ENCODE measurements around the gene GNMT. TPM values are rescaled to one million over a fixed set of nuclear protein-coding genes. Genes with fewer than 3 reads are reported as not detected.

GNMT gene
- total and polyA plus RNA-seq, 4 donors = 1.0 to 4.5 (median 2.2) TPM

DNA sequence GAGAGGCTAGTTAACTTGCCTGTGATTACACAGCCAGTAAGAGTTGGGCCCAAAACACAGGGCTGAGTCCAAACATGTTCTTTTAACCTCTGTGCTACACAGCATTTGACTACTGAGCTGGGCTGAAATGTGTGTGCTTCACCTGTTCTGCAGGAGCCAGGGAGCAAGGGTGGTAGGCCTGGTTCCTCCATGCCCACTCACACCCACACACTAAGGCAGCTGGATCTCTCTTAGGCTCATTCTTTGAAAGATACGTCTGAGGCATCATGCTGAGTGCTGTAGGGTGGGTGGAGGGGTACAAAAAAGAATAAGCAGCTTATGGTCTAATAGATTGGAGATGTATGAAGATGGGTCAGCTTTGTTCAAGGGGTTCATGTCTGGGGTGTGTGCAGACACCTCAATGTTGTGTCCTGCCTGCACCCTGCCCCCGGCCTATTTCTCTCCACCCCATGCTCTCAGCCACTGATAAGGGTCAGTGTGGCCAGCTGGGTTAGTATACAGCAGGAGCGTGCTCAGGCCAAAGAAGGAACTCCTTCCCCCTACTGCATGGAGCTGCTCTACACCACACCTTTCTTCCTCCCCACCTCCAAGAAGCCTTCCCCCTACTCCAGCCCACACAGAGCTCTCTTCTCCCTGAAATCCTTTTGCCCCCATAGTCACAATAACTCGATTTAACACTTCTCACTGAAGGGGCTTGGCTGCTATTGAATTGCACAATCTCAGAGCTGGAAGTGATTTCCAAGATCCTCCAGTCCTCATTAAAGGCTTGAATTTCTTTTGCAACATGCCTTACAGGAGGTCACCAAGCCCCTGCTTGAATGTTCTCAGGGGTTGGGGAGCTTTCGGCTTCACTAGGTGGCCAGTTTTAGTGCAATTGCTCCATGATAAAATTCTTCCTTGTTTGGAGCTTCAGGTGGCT is 27.2 kb downstream of the GNMT start:
- Histone ChIP-seq H3K27ac (ENCODE audit: low read depth in 1 of 2, low read length in 1 of 2) (no peak overlapping the region), H3K36me3 (ENCODE audit: control insufficient read depth in 4 of 4, insufficient read depth in 4 of 4, low read length in 4 of 4) (peaks cover 3 to 24% (median 11%) of the 10 kb centered on the region in 4 donors), H3K9me3 (ENCODE audit: control insufficient read depth in 4 of 4, insufficient read depth in 3 of 4, low read length in 3 of 4) (no peaks in the 10 kb centered on the region), H3K4me3 (no peak overlapping the region), H3K27me3 (ENCODE audit: control insufficient read depth in 3 of 3, insufficient read depth in 3 of 3, low read length in 2 of 3) (no peaks in the 10 kb centered on the region), H3K4me1 (ENCODE audit: control insufficient read depth in 5 of 5, insufficient read depth in 5 of 5, low read length in 5 of 5) (peaks cover 0 to 36% (median 22%) of the 10 kb centered on the region in 5 donors), H3K9ac (ENCODE audit: insufficient read depth in 1 of 2, low read length in 2 of 2) (peak overlapping the region in 1 of 2 donors; percentile 43)
- ATAC-seq (ENCODE audit: insufficient read depth, low FRiP score) = no peak
- WGBS, 2 donors = 66 to 75% methylated on average over 5 of the region's 5 CpGs
- TF ChIP-seq, protein P1, sequence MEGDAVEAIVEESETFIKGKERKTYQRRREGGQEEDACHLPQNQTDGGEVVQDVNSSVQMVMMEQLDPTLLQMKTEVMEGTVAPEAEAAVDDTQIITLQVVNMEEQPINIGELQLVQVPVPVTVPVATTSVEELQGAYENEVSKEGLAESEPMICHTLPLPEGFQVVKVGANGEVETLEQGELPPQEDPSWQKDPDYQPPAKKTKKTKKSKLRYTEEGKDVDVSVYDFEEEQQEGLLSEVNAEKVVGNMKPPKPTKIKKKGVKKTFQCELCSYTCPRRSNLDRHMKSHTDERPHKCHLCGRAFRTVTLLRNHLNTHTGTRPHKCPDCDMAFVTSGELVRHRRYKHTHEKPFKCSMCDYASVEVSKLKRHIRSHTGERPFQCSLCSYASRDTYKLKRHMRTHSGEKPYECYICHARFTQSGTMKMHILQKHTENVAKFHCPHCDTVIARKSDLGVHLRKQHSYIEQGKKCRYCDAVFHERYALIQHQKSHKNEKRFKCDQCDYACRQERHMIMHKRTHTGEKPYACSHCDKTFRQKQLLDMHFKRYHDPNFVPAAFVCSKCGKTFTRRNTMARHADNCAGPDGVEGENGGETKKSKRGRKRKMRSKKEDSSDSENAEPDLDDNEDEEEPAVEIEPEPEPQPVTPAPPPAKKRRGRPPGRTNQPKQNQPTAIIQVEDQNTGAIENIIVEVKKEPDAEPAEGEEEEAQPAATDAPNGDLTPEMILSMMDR (IDR thresholded peaks at IDR 0.05; ENCODE audit: control extremely low read depth, extremely low read depth) = no peak
- peak in 2 of 3 donors; percentile 35 to 67 for DNase-seq

DNA sequence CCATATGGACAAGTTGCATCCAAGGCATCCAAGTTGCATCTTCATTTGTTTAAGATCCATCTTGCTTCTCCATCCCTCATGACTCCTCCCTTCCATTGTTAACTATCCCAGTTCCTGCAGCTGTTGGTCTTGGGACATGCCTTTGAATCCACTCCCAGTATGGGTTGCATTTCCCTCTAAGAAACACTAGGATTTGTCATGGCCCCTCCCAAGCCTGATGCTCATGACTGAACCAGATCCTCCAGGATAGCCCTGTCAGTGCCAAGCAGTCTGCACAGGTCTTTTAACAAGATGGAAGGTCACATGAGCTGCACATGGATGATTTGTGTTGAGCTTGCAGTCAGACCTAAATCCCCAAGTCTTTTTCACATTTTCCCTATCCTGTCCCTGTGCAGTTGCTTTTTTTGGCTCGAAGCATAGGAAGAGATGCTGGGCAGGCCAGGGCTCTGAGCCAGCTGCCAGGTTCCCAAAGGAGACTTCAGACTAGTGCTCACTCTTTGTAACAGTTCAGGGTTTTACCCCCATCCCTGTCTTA is 28.0 kb downstream of the GNMT start:
- Histone ChIP-seq H3K4me3 (no peak overlapping the region), H3K9ac (ENCODE audit: insufficient read depth in 1 of 2, low read length in 2 of 2) (no peak overlapping the region), H3K4me1 (ENCODE audit: control insufficient read depth in 5 of 5, insufficient read depth in 5 of 5, low read length in 5 of 5) (peaks cover 0 to 35% (median 22%) of the 10 kb centered on the region in 5 donors), H3K27me3 (ENCODE audit: control insufficient read depth in 3 of 3, insufficient read depth in 3 of 3, low read length in 2 of 3) (no peaks in the 10 kb centered on the region), H3K27ac (ENCODE audit: low read depth in 1 of 2, low read length in 1 of 2) (peak overlapping the region in 1 of 2 donors; percentile 8), H3K36me3 (ENCODE audit: control insufficient read depth in 4 of 4, insufficient read depth in 4 of 4, low read length in 4 of 4) (peaks cover 3 to 26% (median 11%) of the 10 kb centered on the region in 4 donors), H3K9me3 (ENCODE audit: control insufficient read depth in 4 of 4, insufficient read depth in 3 of 4, low read length in 3 of 4) (no peaks in the 10 kb centered on the region)
- TF ChIP-seq, protein P1 (IDR thresholded peaks at IDR 0.05; ENCODE audit: control extremely low read depth, extremely low read depth) = no peak
- no peak for DNase-seq
- WGBS, 2 donors = 63 to 92% methylated on average over 1 of the region's 1 CpG
- ATAC-seq (ENCODE audit: insufficient read depth, low FRiP score) = no peak

DNA sequence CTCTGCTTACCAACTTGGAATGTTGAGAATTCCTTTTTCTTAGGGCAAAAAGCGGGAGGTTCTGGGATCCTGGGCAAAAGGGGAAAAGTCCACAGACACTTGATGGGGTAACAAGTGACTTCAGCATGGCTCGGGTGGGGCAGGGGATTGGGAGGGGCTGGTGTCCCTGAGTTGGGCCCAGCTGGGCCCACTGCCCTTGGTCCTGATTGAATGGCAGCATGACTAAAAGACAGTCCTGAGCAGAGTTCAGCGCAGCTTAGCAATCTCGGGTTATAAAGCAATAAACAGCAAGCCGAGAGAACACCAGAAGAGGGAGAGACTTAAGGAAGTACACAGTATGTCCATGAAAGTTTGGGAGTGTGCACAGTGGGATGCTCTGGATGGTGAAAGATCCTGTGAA is 29.4 kb downstream of the GNMT start:
- no peak overlapping the region for H3K27ac ChIP-seq (ENCODE audit: low read depth in 1 of 2, low read length in 1 of 2)
- peaks cover 3 to 28% (median 11%) of the 10 kb centered on the region in 4 donors for H3K36me3 ChIP-seq (ENCODE audit: control insufficient read depth in 4 of 4, insufficient read depth in 4 of 4, low read length in 4 of 4)
- TF ChIP-seq, protein P1 (IDR thresholded peaks at IDR 0.05; ENCODE audit: control extremely low read depth, extremely low read depth) = no peak
- 90% methylated on average over 5 of the region's 5 CpGs for WGBS, 2 donors
- H3K9ac ChIP-seq (ENCODE audit: insufficient read depth in 1 of 2, low read length in 2 of 2) = no peak overlapping the region
- no peak overlapping the region for H3K4me3 ChIP-seq
- no peaks in the 10 kb centered on the region for H3K27me3 ChIP-seq (ENCODE audit: control insufficient read depth in 3 of 3, insufficient read depth in 3 of 3, low read length in 2 of 3)
- DNase-seq (no peak), ATAC-seq (ENCODE audit: insufficient read depth, low FRiP score) (no peak)
- no peaks in the 10 kb centered on the region for H3K9me3 ChIP-seq (ENCODE audit: control insufficient read depth in 4 of 4, insufficient read depth in 3 of 4, low read length in 3 of 4)
- peaks cover 0 to 31% (median 19%) of the 10 kb centered on the region in 5 donors for H3K4me1 ChIP-seq (ENCODE audit: control insufficient read depth in 5 of 5, insufficient read depth in 5 of 5, low read length in 5 of 5)
